Neural cell (in vitro differentiated cells): ENCODE data around the gene FZD7.

Experiments used
- CTCF ChIP-seq: fragments of 450-650 bp; IDR thresholded peaks from 2 replicates; pipeline ENCODE4 v1.5.1; 2014; ENCODE audit warnings: antibody characterized with exemption, mild to moderate bottlenecking, moderate library complexity; ENCODE audit not compliant: poor library complexity, severe bottlenecking
- EP300 ChIP-seq: fragments of 450-650 bp; conservative IDR thresholded peaks from 2 replicates; pipeline ENCODE4 v1.6.1; 2014; ENCODE audit warnings: antibody characterized with exemption, mild to moderate bottlenecking, moderate library complexity; ENCODE audit not compliant: poor library complexity, severe bottlenecking
- EZH2 ChIP-seq: fragments of 200-600, 300-800 bp; shearing (Covaris generic), sonication (generic); IDR thresholded peaks from 2 replicates; pipeline ENCODE4 v1.6.1; 2014; ENCODE audit warnings: antibody characterized with exemption, low read length, borderline replicate concordance, mild to moderate bottlenecking; ENCODE audit not compliant: insufficient read depth, poor library complexity, severe bottlenecking
- MXI1 ChIP-seq: fragments of 450-650 bp; conservative IDR thresholded peaks from 2 replicates; pipeline ENCODE4 v1.6.1; 2014; ENCODE audit warnings: antibody characterized with exemption, mild to moderate bottlenecking; ENCODE audit not compliant: poor library complexity, severe bottlenecking
- POLR2AphosphoS5 ChIP-seq: IDR thresholded peaks from 2 replicates; pipeline ENCODE4 v1.6.1; 2012
- RAD21 ChIP-seq: fragments of 450-650 bp; conservative IDR thresholded peaks from 2 replicates; pipeline ENCODE4 v1.6.1; 2014; ENCODE audit warnings: antibody characterized with exemption, mild to moderate bottlenecking, moderate library complexity
- REST ChIP-seq: IDR thresholded peaks from 2 replicates; pipeline ENCODE4 v1.6.1; 2012; ENCODE audit warnings: borderline replicate concordance
- SMC3 ChIP-seq: fragments of 450-650 bp; conservative IDR thresholded peaks from 2 replicates; pipeline ENCODE4 v1.6.1; 2014; ENCODE audit warnings: antibody characterized with exemption, mild to moderate bottlenecking, moderate library complexity; ENCODE audit not compliant: poor library complexity
- TAF1 ChIP-seq: IDR thresholded peaks from 2 replicates; pipeline ENCODE4 v1.6.1; 2012; ENCODE audit warnings: low read depth

- TF ChIP-seq CTCF (no peak), SMC3 (no peak), EZH2 (no peak), EP300 (no peak), POLR2AphosphoS5 (no peak), MXI1 (no peak), RAD21 (no peak), TAF1 (no peak), REST (no peak)
Observed at GRCh38 chr2:202074324-202074723, 40.7 kb downstream of the FZD7 start.
